ENCODE data around the gene IL6ST.
"Not testable (repeated sequence)": the region's sequence is repeated elsewhere in the genome, so short reads cannot be mapped to it uniquely, and the experiment has no call there.

IL6ST gene

GRCh38 chr5:55959208-55959607, 35.6 kb downstream of the IL6ST start:
- DNase-seq, result no peak

- not testable (repeated sequence) for DNase-seq
Observed at GRCh38 chr5:55941154-55941553, 53.6 kb downstream of the IL6ST start.

DNA sequence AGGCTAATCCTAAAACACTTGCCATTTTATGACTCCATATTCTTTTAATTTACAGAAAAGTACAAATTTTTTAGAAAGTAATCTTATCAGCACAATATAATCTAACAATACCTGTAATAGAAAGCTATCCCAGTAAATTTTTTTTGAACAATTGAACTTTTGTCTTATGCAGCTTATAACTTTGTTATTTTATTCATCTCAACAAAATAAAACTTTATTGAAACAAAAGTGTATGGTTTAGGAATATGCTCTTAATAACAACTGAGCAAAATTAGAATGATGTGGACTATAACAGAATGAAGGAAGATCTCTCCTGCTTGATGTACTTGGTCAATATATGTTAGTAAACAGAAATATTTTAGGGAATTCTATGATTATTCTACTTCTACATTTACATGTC, 57.2 kb downstream of the IL6ST start:
- DNase-seq, result not testable (repeated sequence)

DNA sequence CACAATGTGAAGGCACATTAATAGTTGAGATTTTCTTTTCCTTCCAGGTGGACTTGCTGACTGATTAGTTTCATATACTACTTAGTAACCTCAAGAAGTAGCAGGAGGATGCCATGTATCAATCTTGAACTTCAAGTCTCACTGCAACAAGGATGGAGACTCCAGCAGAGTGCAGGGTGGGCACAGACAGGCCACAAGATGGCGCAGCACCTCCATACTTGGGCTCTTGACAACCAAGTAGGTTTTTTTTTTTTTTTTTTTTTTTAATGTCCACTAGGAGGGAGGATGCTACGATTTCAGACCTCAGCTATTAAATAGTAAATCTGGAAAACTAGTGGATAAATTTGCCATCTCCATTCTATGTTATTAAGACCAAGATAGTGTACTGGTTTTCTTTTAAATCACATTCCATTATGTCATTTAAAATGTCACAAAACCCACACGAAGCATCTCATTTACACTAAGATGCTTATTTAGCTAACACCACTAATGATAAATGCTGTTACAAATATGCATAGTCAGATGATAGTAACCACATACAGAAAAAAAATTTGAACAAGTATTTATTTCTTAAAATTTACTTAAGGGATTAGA, 58.6 kb downstream of the IL6ST start:
- peak; percentile 44 for DNase-seq

DNA sequence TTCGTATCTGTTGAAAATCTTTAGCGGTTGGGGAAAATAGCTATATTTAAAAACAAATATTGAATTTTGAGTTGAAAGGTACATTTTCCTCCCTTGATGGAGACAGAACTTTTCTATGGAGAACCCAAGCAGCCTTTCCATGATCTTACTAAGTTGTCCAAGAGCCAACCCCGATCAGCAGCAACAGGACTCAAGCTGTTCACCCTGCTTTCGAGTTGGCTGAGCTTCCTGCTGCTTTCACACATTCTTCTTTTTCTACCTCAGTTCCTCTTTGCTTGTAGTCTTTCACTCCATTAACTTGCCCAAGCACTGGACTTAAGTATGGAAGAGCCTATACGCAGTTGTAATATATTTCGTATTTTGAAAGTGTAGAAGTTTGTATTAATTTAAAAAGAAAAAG, 59.4 kb downstream of the IL6ST start:
- DNase-seq, result no peak

DNA sequence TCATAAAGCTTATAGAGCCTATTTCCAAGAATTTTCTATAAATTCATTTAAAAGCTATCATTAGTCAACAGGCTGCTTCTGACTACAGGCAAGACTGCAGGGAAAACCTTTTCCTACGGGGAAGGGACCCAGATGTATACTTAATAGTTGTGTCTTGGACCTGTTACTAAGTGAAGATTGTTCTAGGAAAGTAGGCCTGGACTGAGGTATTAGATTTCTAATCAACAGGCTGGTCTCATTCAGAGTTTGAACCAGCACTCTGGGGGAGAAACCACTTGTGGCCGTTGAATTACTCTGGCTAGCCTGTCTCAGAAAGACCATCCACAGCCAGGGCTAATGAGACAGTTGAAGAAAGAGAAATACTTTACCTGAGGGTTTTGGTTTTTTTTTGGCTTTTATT, 60.0 kb downstream of the IL6ST start:
- DNase-seq, result no peak

GRCh38 chr5:55934115-55934613, 60.6 kb downstream of the IL6ST start:
- DNase-seq, result no peak

- DNase-seq, result no peak
Observed at GRCh38 chr5:55933377-55934114, 61.2 kb downstream of the IL6ST start.

DNA sequence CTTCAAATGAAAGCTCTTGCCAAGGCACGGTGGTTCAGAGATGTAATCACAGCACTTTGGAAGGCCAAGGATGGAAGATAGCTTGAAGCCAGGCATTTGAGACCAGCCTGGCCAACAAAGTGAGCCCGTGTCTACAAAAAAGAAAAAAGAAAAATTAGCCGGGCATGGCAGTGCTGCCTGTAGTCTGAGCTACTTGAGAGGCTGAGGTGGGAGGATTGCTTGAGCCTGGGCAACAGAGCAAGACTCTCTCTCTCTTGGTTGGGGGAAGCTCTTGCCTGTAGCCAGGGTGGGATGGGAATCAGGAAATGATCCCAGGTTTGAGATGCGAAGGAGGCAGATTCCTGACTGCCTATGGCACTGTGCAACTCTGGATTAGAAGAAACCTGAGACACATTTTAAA, 62.1 kb downstream of the IL6ST start:
- no peak for DNase-seq

GRCh38 chr5:55929020-55929799, 65.6 kb downstream of the IL6ST start:
- DNase-seq, result no peak

GRCh38 chr5:55927861-55928655, 66.7 kb downstream of the IL6ST start:
- no peak for DNase-seq

- no peak for DNase-seq
Observed at GRCh38 chr5:55926476-55926875, 68.3 kb downstream of the IL6ST start.

DNA sequence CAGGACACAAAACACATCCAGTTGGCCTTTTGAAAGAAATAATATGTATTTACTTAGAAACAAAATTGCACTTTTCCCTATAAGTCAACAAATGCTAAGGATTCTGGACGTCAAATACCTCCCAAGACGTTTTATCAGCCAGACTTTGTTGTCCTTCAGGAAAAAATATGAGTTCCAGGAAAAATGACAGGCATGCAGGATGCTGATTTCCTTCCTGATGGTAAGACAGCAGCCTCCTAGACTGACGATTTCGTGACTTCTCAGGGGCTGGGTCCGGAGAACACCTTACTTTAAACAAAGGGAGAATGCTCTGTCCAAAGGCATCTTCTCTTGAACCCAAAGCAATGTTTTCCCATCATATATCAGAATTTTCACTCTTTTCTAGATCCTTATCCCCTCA, 69.1 kb downstream of the IL6ST start:
- no peak for DNase-seq

- DNase-seq, result no peak
Observed at GRCh38 chr5:55925181-55925580, 69.6 kb downstream of the IL6ST start.

DNA sequence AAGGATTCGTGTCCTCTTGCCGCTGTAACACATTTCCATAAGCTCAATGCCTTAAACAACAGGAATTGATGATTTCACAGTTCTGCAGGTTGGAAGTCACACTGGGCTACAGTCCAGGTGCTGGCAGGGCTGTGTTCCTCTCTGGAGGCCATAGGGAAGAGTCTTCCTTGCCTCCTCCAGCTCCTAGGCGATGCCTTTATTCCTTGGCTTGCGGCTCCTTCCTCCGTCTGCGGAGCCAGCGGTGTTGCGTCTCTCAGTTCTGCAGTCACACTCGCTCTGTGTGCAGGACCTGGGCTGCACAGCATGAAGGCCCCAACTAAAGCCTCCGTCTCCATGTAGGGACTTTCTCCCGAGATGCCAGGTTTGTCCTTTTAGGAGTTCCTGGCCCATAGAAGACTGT, 70.0 kb downstream of the IL6ST start:
- DNase-seq, result no peak

DNA sequence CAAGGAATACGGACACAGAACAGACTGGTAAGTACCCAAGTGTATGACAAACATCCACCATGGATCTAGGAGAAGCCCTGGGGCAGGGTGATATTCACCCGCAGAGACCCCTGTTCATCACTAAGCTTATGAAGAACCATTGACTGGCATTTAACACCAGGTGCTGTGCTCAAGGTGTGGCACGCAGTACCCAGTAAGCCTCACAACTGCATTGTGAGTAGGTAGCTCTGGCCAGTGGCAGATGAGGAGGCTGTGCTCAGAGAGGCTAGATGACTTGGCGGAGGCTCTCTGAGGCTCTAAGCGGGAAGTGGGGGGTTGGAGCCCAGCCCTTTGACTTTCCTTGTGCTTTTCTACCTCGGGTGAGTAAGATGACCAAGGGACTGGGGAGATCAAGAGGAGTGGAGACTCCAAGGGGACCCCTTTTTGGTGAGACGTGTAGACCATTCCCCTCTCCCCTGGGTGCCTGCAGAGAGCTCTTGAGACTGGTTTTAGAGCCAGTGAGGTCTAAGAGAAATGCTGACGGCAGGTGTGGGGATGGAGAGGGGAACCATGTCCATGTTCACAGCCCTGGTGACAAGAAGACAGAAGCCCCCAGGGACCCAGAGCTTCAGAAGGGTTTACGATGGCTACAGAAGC, 70.8 kb downstream of the IL6ST start:
- DNase-seq, result no peak

GRCh38 chr5:55923177-55923771, 71.5 kb downstream of the IL6ST start:
- no peak for DNase-seq

- no peak for DNase-seq
Observed at GRCh38 chr5:55921617-55922016, 73.1 kb downstream of the IL6ST start.

- no peak for DNase-seq
Observed at GRCh38 chr5:55920784-55921183, 74.0 kb downstream of the IL6ST start.

GRCh38 chr5:55919625-55920024, 75.1 kb downstream of the IL6ST start:
- no peak for DNase-seq

DNA sequence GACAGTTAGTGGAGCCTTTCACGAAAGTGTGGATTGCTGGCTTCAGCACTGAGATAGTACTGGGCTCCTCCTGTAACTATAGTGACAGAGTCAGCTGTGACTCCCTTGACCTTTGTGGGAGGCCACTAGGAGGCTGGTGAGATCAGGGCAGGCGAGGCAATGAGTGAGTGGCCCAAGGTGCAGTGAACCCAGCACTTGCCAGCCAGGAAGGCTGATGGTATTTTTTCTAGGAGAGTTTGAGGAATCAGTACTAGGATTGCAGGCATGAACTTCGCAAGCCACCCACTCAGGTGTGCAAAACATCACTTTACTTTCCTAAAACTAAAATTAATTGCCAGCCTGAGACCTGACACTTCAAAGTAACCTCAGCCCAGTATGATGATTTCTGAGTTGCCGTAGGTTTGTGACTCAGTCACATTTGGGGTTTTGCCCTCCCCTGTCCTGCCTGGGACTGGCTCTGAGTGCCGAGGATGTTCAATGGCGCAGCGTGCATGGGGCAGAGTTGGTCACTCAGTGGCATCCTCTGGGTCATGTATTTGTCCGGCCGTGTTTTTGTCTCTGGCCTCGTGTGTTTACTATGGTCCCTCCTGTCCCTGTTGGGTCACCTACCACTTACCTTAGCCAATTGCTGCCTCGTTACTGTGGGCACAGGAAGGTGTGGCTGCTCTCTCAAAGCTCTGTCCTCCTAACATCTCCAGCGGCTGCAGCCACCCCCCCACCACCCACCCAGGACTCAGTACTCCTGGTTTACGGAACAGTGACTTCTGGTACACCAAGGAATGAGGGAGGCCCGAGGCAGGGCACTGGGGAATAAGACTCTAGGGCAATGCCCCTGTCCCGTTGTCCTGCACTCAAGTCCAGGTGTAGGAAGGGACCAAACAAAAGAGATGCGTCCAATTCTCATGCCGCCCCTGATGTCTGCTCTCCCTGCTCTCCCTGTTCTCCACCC, 76.4 kb downstream of the IL6ST start:
- no peak for DNase-seq

All from NCI-H1105 (cell line).